SU-DHL-6 (cell line): ENCODE results near the gene EPHX1.

Experiments
- H2AFZ ChIP-seq: fragments of 200-600 bp; sonication (generic); 2 replicates; pipeline ENCODE4 v1.6.1; 2014; ENCODE audit warnings: low read depth, mild to moderate bottlenecking, moderate library complexity, mixed read lengths, antibody characterized with exemption, low read length; ENCODE audit not compliant: severe bottlenecking
- H3F3A ChIP-seq: fragments of 200-600 bp; shearing (Covaris generic); 2 replicates; pipeline ENCODE4 v1.6.0; 2016; ENCODE audit warnings: antibody characterized with exemption, mild to moderate bottlenecking; ENCODE audit not compliant: insufficient read depth
- H3K27ac ChIP-seq: fragments of 200-600 bp; sonication (generic); 2 replicates; pipeline ENCODE4 v1.5.1; 2016; ENCODE audit warnings: low read depth, mild to moderate bottlenecking, low read length, moderate library complexity, mixed read lengths
- H3K27me3 ChIP-seq: fragments of 200-600 bp; sonication (generic), shearing (Covaris generic); 2 replicates; pipeline ENCODE4 v1.6.0; 2014; ENCODE audit warnings: mild to moderate bottlenecking, low read length
- H3K36me3 ChIP-seq: fragments of 200-600 bp; sonication (generic); 2 replicates; pipeline ENCODE4 v1.6.1; 2014; ENCODE audit warnings: mild to moderate bottlenecking, low read length, mixed read lengths
- H3K4me2 ChIP-seq: fragments of 300-600, 200-600 bp; shearing (Covaris generic), sonication (generic); 2 replicates; pipeline ENCODE4 v1.6.0; 2014; ENCODE audit warnings: low read length, low read depth, mild to moderate bottlenecking; ENCODE audit not compliant: poor library complexity, severe bottlenecking
- H3K4me3 ChIP-seq: fragments of 200-600 bp; sonication (generic); 2 replicates; pipeline ENCODE4 v1.5.1; 2014; ENCODE audit warnings: antibody characterized with exemption, low read length, mild to moderate bottlenecking, mixed read lengths; ENCODE audit not compliant: insufficient read depth, poor library complexity, severe bottlenecking
- H3K79me2 ChIP-seq: fragments of 200-600 bp; sonication (generic); 2 replicates; pipeline ENCODE4 v1.6.1; 2014; ENCODE audit warnings: mild to moderate bottlenecking, low read length, moderate library complexity; ENCODE audit not compliant: insufficient read depth
- H3K9ac ChIP-seq: fragments of 200-600 bp; sonication (generic); 2 replicates; pipeline ENCODE4 v1.7.0; 2014; ENCODE audit warnings: mild to moderate bottlenecking, low read length
- H3K9me2 ChIP-seq: fragments of 200-600 bp; sonication (generic); replicated peaks from 2 replicates; pipeline ENCODE4 v1.6.1; 2014; ENCODE audit warnings: low read length; ENCODE audit not compliant: insufficient read depth
- H3K9me3 ChIP-seq: fragments of 200-600 bp; sonication (generic); 2 replicates; pipeline ENCODE4 v1.6.1; 2014; ENCODE audit warnings: low read length, mixed read lengths; ENCODE audit not compliant: insufficient read depth
- H4K20me1 ChIP-seq: fragments of 200-600 bp; sonication (generic); 2 replicates; pipeline ENCODE4 v1.6.1; 2014; ENCODE audit warnings: low read depth, mild to moderate bottlenecking, antibody characterized with exemption, low read length, moderate library complexity, mixed read lengths
- CTCF ChIP-seq: fragments of 200-600 bp; sonication (generic); IDR thresholded peaks from one replicate; pipeline ENCODE4 v1.5.1; 2017; ENCODE audit warnings: antibody characterized with exemption, mild to moderate bottlenecking, low read length, moderate library complexity; ENCODE audit not compliant: insufficient read depth, poor library complexity, severe bottlenecking
- EZH2phosphoT487 ChIP-seq: fragments of 200-600 bp; sonication (generic), shearing (Covaris generic); conservative IDR thresholded peaks from 2 replicates; pipeline ENCODE4 v1.6.1; 2018; ENCODE audit warnings: mild to moderate bottlenecking, antibody characterized with exemption, low read length, moderate library complexity, mixed read lengths

Gene EPHX1

GRCh38 chr1:225866061-225866837, 56.3 kb downstream of the EPHX1 start:
- TF ChIP-seq CTCF, result no peak
- TF ChIP-seq EZH2phosphoT487, result no peak
- Histone ChIP-seq H3K27me3 (no peaks in the 10 kb centered on the region), H3K27ac (no peak overlapping the region), H3K79me2 (no peaks in the 10 kb centered on the region), H3K9me2 (no peaks in the 10 kb centered on the region), H3K9me3 (no peaks in the 10 kb centered on the region), H4K20me1 (no peaks in the 10 kb centered on the region), H3F3A (no peaks in the 10 kb centered on the region), H2AFZ (no peak overlapping the region), H3K4me2 (no peak overlapping the region), H3K9ac (no peak overlapping the region), H3K4me3 (no peak overlapping the region), H3K36me3 (no peaks in the 10 kb centered on the region)

- no peak overlapping the region for H2AFZ ChIP-seq
- H3F3A ChIP-seq, result no peaks in the 10 kb centered on the region
- no peaks in the 10 kb centered on the region for H3K36me3 ChIP-seq
- H3K9ac ChIP-seq, result no peak overlapping the region
- H3K9me3 ChIP-seq, result no peaks in the 10 kb centered on the region
- H3K27me3 ChIP-seq, result no peaks in the 10 kb centered on the region
- H3K4me2 ChIP-seq, result no peak overlapping the region
- TF ChIP-seq CTCF (no peak), EZH2phosphoT487 (no peak)
- no peaks in the 10 kb centered on the region for H3K79me2 ChIP-seq
- no peaks in the 10 kb centered on the region for H4K20me1 ChIP-seq
- H3K4me3 ChIP-seq, result no peak overlapping the region
- no peaks in the 10 kb centered on the region for H3K9me2 ChIP-seq
- H3K27ac ChIP-seq, result no peak overlapping the region
These were observed 57.1 kb downstream of the EPHX1 start for GRCh38 chr1:225866981-225867380.

DNA sequence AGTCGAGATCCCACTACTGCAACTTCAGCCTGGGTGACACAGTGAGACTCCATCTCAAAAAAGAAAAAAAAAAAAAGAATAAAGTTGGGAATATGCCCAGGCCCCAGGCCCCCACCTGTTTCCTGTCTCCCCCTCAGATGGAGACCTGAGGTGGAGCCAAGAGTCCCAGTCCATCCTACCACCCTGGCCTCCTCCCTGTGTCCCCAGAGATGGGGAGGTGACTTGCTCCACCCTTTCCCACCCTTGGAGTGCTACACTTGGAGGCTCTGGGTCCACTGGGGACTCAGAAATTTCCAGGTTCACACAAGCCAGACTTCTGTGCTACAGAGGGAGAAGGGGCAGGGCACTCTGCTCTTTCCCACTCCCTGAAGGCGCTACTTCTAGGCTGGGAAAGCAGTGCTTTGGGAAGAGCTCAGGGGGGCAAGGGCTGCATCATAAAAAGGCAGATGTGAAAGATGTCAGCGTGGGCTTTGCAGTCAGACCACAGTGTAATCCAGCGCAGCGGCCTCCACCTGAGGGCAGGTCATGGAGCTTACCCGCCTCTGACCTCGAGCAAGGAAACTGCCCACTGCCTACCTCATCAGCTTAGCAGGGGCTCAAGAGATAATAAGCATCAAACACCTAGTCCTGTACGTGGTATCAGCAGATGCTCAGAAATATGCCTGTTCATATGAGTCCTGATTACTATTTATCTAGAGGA, 58.9 kb downstream of the EPHX1 start:
- no peak overlapping the region for H3K4me2 ChIP-seq
- no peaks in the 10 kb centered on the region for H3K27me3 ChIP-seq
- no peak for TF ChIP-seq CTCF
- TF ChIP-seq EZH2phosphoT487, result no peak
- H3K27ac ChIP-seq, result no peak overlapping the region
- no peak overlapping the region for H3K4me3 ChIP-seq
- no peaks in the 10 kb centered on the region for H3K36me3 ChIP-seq
- no peaks in the 10 kb centered on the region for H3K9me3 ChIP-seq
- no peaks in the 10 kb centered on the region for H4K20me1 ChIP-seq
- no peaks in the 10 kb centered on the region for H3F3A ChIP-seq
- H3K79me2 ChIP-seq, result no peaks in the 10 kb centered on the region
- H2AFZ ChIP-seq, result no peak overlapping the region
- H3K9ac ChIP-seq, result no peak overlapping the region
- H3K9me2 ChIP-seq, result no peaks in the 10 kb centered on the region
